ENCODE measurements around the gene ARID3B.
"Not testable (repeated sequence)": the region's sequence is repeated elsewhere in the genome, so short reads cannot be mapped to it uniquely, and the experiment has no call there.

The ARID3B gene

DNA sequence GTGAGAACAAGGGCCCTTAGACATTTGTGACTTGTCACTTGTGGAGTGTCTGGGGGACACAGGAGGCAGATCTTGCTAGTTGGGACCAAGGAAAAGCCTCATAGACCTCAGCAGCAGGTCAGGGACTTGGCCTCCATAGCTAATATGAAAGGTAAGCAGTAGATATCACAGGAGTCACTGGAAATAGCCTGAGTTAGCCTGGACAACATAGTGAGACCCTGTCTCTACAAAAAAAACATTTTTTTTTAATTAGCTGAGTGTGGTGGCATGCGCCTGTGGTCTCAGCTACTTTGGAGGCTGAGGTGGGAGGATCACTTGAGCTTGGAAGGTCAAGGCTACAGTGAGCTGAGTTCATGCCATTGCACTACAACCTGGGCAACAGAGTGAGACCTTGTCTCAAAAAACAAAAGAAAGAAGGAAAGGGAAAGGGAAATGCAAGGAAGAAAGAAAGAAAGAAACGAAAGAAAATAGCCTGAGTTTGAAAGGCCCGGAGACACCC lies 37.5 kb downstream of the ARID3B start:
- no peak for DNase-seq

- DNase-seq: no peak
These were observed 38.0 kb downstream of the ARID3B start for GRCh38 chr15:74579001-74579400.

GRCh38 chr15:74580538-74581350 lies 39.7 kb downstream of the ARID3B start:
- DNase-seq: no peak

DNA sequence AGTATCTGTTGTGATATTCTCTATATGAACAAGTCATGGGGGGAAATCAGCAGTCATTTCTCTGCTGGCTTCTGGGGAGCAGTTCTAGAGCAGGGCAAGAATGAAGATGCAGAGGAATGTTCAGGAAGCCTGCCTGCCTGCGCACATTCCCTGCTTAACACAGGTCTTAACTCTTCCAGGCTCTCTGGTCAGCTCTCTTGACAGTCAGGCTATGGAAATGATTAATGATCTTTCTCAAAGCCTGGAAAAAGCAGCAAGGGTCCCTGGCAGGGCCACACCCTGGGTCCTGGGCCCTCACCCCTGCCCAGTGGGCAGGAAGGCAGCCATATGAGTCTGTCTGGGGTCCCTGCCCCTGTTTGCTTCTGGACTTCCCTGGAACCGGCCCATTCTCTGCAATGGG lies 43.2 kb downstream of the ARID3B start:
- no peak for DNase-seq

GRCh38 chr15:74584779-74585178 lies 43.8 kb downstream of the ARID3B start:
- no peak for DNase-seq

DNA sequence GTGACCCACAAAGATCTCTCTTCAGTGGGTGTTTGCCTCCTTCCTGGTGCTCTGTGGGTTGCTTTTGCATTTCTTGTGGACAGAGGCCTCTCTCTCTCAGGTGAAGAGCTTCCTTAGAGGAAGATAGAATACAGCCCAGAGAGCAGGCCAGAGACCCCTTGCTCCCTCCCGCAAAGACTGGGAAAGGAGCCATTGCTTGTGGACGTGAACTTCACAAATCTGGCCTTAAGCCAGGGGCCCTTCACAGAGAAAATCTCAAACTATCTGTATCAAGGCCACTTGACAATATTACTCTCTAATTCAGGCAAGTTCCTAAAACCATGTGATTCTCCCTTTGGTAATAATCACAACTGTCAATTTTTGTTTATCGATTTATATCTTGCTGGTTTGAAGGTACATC lies 44.2 kb downstream of the ARID3B start:
- DNase-seq: no peak

GRCh38 chr15:74585857-74586256 lies 44.8 kb downstream of the ARID3B start:
- DNase-seq: no peak

DNA sequence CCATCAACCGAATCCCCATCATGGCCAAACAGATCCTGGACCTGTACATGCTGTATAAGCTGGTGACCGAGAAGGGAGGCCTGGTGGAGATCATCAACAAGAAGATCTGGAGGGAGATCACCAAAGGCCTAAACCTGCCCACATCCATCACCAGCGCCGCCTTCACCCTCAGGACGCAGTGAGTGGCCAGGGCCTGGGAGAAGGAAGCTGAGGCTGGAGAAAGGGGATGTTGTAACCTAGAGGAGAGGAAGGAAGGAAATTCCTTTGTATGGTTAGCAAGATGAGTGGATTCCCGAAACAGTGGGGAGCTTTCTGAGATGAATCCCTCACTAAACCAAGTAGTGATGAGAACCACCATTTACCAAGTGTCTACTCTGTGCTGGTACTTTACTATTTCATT lies 48.8 kb downstream of the ARID3B start:
- DNase-seq: no peak

- no peak for DNase-seq
These were observed 51.2 kb downstream of the ARID3B start for GRCh38 chr15:74592222-74592621.

DNA sequence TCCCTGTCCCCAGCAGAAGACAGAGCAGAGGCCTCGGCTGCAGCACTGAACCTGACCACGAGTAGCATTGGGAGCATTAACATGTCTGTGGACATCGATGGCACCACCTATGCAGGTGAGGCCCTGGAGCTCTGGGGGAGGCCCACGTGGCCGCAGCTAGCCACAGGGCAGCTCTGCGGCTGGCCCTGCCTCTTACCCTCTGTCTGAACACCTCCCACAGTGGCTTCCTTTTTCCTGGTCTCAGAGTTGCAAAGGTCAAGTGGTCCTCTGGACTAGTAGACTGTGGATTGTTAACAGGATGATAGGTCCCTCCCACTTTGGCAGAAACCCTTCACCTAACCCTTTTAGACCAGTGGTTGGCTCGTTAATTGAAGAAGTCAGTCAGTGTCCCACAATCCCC lies 52.1 kb downstream of the ARID3B start:
- DNase-seq: no peak

- DNase-seq: no peak
These were observed 53.4 kb downstream of the ARID3B start for GRCh38 chr15:74594455-74594854.

GRCh38 chr15:74595271-74595670 lies 54.3 kb downstream of the ARID3B start:
- no peak for DNase-seq

DNA sequence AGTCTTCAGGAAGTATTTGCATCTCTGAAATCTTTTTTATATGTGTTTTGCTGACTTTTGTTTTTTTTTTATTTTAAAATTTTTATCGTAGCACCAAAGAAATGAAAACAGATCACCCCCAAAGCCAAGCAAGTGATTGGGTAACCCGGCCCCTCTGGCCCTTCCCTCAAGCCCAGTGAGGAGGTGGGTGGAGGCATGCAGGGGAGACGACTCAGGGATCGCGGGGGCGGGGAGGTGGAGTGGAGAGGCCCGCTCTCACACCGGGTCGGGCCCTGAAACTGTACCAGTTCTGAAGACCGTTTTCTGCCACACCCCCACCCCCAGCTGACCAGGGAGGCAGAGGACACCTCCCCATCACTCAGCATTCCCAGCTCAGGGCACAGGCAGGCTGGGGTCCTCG lies 55.7 kb downstream of the ARID3B start:
- DNase-seq: not testable (repeated sequence)

GRCh38 chr15:74597146-74597705 lies 56.2 kb downstream of the ARID3B start:
- DNase-seq: not testable (repeated sequence)

DNA sequence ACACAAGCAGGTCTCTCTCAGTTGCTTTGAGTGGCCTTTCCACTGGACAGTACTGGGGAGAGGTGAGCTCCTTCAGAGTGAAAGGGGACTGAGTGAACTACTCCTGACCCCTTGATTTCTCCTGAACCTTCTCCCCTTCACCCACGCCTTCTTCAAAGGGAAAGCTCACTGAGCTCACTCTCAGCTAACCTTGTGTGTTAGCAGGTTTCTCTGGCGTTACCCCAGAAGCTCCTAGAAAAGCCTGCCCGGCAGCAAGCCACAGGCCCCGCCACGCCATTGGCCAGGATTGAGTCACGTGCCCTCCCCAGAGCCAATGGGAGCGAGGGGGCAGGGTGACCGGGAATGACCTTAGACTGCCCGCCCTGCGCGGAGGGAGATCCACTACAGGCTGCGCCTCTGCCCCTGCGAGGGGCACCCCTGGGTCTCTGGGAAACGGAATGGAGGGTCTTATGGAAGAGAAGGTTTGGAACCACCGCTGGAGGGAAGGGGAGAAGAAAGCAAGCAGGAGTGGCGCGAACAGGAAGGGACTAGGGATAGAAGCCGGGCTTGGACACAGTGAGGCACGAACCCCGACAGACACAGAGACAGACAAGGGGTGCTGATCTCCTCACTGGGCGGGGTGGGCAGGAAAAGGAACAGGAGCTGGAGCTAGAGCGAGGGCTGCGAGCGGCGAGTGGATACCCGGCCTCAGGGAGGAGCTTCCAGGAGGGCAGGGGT lies 57.3 kb downstream of the ARID3B start:
- peak; percentile 57 for DNase-seq

DNA sequence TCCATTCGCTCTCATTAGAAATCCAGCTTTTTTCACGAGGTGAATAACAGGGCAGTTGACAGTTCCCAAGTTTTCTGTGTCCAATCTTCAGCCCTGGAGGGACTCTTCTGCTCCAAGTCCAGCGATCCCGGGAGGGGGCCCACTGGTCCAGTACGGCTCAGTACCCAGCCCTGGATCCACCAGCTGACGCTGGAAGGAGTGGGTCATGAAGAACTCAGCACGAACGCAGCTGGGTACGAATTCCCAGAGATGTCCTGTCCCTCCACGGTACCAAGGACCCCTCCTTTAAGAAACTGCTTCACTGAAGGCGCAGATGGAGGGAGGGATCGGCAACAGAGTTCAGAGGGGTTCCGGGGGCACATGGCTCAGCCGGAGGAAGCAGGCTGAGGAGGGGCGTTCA lies 58.1 kb downstream of the ARID3B start:
- DNase-seq: no peak

GRCh38 chr15:74603026-74603788 lies 62.2 kb downstream of the ARID3B start:
- no peak for DNase-seq

GRCh38 chr15:74603789-74604705 lies 63.0 kb downstream of the ARID3B start:
- no peak for DNase-seq

GRCh38 chr15:74604983-74605794 lies 64.2 kb downstream of the ARID3B start:
- no peak for DNase-seq

GRCh38 chr15:74605795-74606150 lies 64.8 kb downstream of the ARID3B start:
- no peak for DNase-seq

DNA sequence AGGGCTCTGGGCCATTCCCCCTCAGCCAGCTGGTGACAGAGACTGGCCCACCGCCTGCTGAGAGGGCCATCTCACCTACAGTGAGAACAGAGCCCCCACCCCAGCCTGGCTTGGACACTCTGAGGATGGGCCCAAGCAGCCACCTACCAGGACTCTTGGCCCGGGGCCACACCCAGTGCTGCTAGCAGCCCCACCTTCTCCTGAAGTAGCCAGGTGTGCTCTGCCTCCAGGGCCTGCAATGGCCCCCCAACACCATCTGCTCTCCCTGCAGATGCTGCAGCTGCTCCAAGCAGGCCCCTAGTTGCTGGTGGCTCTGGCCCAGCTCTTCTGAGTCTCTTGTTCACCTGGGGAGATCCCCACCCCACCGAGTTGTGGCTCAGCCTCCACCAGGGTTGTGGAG lies 67.8 kb downstream of the ARID3B start:
- DNase-seq: no peak
